CD4-positive, alpha-beta T cell treated with Interleukin-6 at 100 ng/mL for 8 hours (primary cell): ENCODE measurements around the gene S100A12.
A peak's percentile ranks its signal among the peaks of the same experiment; 100 is the strongest.

Experiments used
- DNase-seq: peaks from one replicate; pipeline ENCODE4 v3.0.0-alpha.2; 2020; ENCODE audit warnings: mixed read lengths, low spot score

The S100A12 gene

GRCh38 chr1:153368495-153368894 lies 6.9 kb downstream of the S100A12 start:
- DNase-seq: no peak

DNA sequence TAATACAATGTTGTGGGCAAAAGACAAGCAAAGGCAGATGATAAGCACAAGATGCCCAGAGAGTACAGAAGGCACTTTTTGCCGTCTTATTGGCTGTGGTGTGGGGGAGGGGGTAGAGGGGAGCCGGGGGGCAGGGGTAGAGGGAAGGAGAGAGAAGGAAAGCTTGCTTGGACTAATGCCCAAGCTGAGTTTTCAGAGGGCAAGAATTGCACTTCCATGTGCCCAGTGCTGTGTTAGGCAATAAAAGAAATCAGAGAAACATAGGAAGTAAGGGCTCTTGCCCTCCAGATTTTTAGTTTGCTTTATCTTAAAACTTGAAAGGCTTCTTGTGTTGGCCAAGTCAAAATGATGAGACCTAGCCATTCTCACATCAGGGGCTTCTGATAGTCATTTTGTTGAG lies 8.3 kb downstream of the S100A12 start:
- no peak for DNase-seq

DNA sequence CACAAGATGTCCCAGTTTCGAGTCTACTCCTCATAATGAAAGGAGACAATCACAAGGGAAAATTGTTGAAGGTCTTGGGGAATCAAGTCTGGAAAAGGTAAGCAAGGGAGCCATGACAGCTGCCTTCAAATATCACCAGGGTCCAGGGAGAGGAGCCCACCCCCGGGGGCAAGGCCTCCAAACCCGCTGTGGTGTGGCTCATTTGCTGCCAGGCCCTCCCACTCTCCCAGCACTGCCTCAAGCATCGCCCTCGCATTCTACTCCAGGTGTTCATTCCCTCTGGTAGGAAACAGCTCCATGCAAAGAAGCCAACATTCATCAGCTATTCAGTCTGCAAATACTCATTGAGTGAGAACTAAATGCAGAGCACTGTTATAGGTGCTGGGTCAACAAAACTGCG lies 9.2 kb downstream of the S100A12 start:
- no peak for DNase-seq

GRCh38 chr1:153365696-153366095 lies 9.7 kb downstream of the S100A12 start:
- DNase-seq: no peak

GRCh38 chr1:153364766-153365666 lies 10.4 kb downstream of the S100A12 start:
- no peak for DNase-seq

DNA sequence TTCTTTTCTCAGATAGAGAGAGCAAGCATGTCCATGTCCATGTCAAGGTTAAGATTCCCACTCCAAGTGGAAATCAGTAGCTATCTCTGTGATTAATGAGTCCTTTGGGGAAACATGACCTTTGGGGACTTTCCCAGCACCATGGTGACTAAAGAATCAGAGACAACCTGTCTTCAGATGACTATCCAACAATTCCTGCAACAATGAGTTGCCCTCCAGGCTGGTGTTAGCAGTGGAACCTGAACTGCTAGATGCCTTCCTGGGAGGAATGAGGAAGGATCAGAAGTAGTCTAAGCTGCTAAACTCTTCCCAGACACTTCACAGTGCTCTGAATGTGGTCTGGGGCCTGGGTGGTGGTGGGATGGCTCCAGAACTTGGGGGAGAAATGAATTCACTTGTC lies 11.3 kb downstream of the S100A12 start:
- DNase-seq: no peak

- no peak for DNase-seq
Measured at GRCh38 chr1:153363641-153364040, 11.8 kb downstream of the S100A12 start.

DNA sequence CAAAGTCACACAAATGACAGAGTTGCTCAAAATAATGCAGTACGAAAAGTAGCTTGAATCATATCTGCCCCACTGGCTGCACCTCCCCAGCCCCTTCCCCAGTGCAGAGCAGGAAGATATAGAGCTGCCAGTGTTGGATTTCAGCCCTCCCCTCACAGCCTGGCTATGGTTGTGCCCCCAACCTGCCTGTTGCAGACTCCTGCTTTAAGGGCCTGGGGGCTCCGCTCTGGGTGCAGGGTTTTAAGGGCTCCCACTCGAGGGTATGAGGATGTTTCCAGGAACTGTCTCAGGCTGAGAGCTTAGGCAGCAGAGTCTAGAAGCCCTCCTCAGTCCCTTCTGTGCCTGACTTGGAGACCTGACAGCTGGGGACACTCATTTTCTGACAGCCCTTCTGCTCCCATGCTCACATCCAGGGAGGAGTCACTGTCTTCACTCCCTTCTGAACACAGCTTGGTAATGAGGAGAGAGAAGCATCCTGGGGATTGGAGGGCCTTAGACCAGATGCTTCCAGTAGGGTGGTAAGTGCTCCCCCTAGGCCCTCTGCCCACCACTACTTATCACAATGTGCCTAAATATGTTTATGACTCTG lies 13.1 kb downstream of the S100A12 start:
- no peak for DNase-seq

DNA sequence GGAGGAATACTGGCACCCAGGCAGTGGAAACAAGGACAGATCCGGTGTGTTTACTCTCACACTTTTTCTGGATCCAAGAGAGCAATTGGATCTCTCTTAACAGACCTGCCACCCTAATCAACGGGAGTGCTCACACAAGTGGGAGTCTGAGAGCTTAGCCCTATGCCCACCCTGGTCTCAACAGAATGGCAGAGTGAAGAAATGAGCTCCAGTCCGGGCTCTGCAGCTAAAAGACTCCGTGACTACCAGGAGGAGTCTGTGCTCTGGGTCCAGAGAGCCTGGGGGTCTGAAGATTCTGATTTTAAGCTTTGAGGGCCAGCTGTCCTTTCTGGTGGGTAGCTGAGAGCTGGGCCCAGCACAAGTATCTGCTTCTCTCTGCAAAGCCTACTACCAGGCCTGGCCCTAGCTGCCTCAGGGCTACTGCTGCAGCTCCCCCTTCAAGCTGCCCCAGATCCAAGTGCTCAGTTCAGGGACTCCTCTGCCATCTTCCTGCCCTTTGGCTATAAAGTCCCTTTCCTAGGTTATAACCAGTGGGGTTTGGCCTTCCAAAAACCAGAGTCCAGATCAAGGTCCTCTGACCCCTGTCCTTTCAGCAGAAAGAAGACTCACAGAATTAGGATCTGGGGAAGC lies 13.8 kb downstream of the S100A12 start:
- no peak for DNase-seq

GRCh38 chr1:153360592-153361479 lies 14.6 kb downstream of the S100A12 start:
- DNase-seq: no peak

GRCh38 chr1:153360190-153360589 lies 15.2 kb downstream of the S100A12 start:
- no peak for DNase-seq

DNA sequence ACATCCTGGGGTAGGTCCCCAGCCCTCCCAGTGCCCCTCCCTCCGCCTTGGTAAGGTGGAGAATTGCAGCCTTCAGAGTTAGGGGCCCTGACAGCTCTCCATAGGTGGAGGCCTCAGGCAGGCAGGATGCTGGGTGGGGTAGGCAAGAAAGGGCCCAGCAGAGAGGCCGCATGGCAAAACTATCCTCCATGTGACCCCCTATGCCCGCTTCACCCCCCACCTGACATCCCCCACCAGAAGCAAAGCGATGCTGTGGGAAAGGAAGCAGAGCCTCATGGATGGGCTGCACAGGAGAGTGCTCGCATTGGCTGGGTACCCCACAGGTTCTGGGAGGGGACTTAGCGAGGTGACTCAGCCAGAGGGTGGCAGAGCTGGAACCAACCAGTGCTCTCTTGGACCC lies 16.2 kb downstream of the S100A12 start:
- DNase-seq: no peak

DNA sequence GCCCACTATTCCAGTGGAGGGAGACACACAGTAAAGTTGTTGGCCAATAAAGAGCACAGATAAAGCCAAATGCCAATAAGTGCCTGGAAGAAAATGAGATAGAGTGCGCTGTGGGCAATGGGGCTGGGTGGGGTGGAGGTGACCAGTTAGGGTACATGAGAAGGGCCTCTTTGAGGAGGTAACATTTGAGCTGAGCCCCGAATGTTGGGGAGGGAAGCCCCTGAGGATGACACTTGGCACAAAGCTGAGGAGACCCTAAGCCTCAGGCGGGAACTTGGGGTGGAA lies 16.8 kb downstream of the S100A12 start:
- no peak for DNase-seq

DNA sequence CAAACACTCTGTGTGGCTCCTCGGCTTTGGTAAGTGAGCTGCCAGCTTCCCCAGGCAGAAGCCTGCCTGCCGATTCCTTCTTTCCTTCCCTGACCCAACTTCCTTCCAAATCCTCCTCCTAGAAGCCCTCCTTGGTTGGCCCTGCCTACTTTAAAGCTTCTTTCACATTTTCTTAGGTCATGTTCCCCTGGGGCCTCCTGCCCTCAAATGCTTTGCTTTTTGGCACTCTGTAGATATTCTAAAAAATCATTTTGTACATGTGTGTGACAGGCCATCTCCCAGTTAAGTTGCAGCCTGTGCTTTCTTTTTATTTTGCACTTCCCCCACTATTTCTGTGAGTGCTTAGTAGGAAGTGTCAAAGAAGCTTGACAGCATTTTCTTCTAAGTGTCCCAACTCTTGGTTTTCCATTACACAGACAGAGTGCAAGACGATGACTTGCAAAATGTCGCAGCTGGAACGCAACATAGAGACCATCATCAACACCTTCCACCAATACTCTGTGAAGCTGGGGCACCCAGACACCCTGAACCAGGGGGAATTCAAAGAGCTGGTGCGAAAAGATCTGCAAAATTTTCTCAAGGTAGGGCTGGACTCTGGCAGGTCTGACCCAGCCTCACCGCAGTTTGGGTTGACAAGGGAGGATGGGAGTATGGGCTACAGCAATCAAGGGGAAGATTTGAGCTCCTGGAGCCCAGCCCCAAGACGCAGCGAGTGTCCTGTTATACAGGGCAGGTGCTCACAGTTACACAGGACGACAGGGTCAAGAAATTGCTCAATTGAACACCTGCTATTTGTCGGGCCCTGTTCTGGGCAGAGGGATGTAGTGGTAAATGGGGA lies 17.3 kb downstream of the S100A12 start, which contains the start of gene S100A9:
S100A9 (plus strand) TSS at position 2 of the 838 bp plus-strand sequence; CDS start at position 432, 430 bp downstream.
- DNase-seq: no peak

DNA sequence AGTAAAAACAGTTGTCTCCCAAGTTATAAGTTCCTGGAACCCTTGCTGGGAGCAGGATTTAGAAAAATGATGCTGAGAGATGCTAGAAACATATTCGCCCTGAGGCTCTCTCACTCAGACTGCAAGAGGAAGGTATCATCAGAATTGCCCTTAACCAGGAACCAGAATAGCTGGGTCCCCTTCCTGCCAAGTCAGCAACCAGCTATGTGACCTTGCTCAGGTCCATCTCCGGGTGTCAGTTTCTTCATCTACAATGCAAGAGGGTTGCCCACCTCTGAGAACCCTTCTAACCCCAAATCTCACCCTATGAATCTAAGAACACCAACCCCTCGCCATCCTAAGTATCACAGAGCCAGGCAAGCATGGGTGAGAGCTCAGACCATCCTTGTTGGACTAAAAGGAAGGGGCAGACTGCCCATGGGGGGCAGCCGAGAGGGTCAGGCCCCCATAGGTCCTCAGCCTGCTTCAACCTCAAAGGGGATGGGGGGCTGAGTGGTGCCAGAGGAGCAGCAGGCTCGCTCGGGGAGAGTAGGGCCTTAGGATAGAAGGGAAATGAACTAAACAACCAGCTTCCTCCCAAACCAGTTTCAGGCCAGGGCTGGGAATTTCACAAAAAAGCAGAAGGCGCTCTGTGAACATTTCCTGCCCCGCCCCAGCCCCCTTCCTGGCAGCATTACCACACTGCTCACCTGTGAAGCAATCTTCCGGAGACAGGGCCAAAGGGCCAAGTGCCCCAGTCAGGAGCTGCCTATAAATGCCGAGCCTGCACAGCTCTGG lies 18.2 kb downstream of the S100A12 start:
- DNase-seq: no peak

DNA sequence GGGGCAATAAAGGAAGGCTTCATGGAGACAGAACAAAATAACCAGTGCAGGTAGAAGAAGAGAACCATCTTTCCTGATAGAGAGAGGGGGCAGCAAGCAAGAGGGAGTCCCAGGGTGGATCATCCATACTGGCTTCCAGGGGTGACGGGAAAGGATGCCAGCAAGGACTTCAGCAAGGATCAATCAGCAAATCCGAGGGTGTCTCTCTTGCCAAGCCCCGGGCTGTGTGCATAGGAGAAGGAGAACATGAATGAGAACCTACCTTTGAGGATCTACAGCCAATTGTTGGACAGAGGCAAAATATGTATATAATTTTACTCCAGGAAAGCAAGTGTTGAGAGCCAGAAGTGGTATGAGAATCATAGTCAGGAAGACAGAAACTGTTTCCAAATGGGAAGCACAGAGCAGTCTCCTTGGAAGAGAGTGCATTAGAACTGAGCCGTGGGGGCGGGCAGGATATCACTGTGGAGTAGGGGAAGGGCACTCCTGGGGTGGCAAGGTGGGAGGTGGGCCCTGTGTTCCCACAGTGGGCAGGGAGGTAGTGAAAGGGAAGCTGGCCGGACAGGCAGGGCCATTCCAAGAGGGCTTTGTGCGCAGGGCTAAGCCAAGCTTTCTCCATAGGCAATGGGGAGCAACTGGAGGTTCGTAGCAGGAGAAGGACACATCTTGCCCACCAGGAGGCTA lies 18.9 kb downstream of the S100A12 start:
- DNase-seq: no peak

DNA sequence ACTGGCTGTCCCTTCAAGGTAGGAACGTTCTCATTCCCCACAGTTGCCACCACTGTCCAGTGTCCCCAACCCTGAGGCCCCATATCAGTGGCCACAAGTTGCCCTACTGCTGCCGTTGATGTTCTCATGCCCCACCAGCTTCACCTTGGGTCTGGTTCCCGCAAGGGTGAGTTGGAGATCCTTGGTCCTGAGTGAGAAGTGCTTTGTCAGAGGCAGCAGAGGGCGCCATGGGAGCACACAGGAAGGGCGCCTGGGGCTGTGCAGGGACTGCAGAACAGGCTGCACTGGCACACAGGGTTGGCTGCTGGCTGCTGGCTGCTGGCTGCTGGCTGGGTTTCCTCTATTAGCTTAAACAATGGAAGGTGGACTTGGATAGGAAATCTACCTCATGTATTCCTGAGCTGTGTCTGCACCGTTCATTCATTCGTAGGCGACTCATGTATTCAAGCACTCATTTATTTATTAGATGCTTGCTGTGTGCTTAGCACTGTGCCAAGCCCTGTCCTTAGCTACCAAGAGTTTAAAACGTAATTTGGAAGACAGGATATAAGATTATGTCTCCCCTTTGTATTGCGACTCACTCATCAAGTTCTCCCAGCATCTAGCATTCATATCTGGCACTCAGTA lies 19.9 kb downstream of the S100A12 start:
- peak; percentile 26 for DNase-seq

DNA sequence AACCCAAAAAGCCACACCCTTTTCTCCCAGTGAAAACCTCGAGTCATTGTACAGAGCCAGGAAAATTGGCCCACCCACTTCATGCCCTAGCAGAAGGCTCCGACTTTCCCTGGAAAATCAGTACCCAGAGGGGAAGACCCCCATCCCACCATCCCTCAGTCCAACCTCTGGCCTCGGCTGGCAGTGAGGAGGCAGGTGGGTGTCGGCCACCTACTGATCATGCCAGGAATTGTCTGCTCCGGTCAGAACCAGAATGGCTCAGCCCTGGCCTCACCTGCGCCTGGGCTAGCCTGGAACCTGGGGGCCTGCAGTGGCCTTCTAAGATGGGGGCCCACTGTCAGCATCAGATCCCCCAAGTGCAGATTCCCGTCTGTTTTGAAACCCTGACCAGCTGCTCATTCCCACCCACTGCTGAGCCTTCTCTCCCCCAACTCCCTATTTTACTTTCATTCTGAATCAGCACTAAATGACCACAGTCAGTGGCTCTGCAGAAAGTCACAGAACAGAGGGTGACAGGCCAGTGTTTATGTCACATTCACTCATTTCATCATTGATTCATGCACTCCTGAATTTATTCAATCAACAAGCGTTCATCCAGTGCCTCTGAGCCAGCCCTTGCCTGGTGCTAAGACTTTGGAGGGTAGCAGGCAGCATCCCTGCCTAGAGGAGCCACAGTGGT lies 20.8 kb downstream of the S100A12 start:
- no peak for DNase-seq
